ENCODE measurements around the gene TMEM273.

The TMEM273 gene

DNA sequence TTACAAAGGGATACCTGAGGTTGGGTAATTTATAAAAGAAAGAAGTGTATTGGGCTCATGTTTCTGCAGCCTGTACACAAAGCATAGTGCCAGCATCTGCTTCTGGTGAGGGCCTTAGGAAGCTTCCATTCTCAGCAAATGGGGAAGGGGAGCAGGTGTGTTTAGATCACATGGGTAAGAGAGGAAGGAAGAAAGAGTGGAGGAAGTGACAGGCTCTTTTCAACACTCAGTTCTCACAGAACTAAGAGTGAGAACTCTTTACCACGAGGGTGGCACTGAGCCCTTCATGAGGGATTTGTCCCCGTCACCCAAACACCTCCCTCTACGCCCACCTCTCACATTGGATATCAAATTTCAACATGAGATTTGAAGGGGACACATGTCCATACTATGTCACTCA, 53.9 kb downstream of the TMEM273 start:
- H3K4me1 Mint-ChIP-seq: peaks cover 18% of the 10 kb centered on the region
- ATAC-seq (no peak), DNase-seq (ENCODE audit: low spot score in 2 of 2) (no peak)
- H3K4me3 Mint-ChIP-seq: no peak overlapping the region
- no peaks in the 10 kb centered on the region for H3K36me3 Mint-ChIP-seq
- no peaks in the 10 kb centered on the region for H3K9me3 Mint-ChIP-seq
- no peak overlapping the region for H3K27ac Mint-ChIP-seq

DNA sequence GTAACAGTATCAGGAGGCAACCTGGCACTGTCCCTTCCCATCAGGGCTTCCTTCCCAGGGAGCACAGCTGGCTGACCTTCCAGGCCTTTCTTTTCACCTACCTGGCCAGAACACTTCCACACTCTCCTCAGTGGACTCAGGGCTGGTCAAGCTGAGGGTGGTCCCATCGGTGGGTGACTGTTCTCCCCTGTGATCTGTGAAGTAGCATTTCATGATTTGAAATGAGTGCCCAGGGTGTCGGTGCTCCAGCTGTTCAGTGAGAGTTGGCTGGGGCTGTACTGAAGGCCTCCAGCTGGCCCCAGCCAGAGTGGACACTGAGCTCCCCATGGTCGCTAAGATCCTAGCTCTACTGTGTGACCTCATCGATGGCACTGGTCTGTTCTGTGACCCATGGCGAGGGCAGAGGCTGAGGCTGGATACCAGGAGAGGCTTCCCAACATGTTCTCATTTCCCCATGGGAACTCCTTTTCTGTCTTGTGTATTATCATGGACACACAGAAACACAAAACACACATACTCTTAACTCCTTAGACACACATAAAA, 54.4 kb downstream of the TMEM273 start, which contains the start of gene FAM170B:
TSS of gene FAM170B (minus strand) at position 316 of the 543 bp plus-strand sequence. CDS start at position 213, 103 bp downstream.
- H3K4me1 Mint-ChIP-seq: peaks cover 18% of the 10 kb centered on the region
- peak within 1 kb of the TSS; percentile 72 for H3K27ac Mint-ChIP-seq

DNA sequence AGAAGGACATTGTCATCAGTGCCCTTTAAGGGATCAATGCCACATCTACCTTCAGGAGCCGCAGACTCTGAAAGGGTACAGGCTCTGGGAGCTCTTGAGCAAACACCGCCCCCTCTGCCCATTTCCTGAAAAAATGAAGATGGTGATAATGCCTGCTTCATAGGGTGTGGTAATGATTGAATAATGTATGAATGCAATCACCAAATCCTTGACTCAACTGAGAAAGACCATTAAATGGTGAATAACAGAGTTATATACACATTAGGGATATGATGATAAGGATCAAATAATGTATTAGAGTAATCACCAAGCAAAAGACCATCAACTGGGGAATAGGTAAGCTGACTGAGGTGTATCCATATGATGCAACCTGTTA, 55.8 kb downstream of the TMEM273 start:
- no peak overlapping the region for H3K27ac Mint-ChIP-seq
- no peak overlapping the region for H3K4me3 Mint-ChIP-seq
- DNase-seq (ENCODE audit: low spot score in 2 of 2): no peak
- H3K4me1 Mint-ChIP-seq: peaks cover 18% of the 10 kb centered on the region
- peaks cover 4% of the 10 kb centered on the region for H3K9me3 Mint-ChIP-seq
- no peaks in the 10 kb centered on the region for H3K36me3 Mint-ChIP-seq
- ATAC-seq: no peak

More for the DNA sequence above, 54.4 kb downstream of the TMEM273 start, which contains the start of gene FAM170B:
- Mint-ChIP-seq H3K36me3 (no peaks in the 10 kb centered on the region), H3K4me3 (peak within 1 kb of the TSS; percentile 44), H3K9me3 (peaks cover 4% of the 10 kb centered on the region)
- DNase-seq (ENCODE audit: low spot score in 2 of 2) (no peak), ATAC-seq (no peak)

GRCh38 chr10:49131507-49132361, 56.5 kb downstream of the TMEM273 start:
- Mint-ChIP-seq H3K27ac (no peak overlapping the region), H3K4me3 (no peak overlapping the region), H3K36me3 (no peaks in the 10 kb centered on the region), H3K4me1 (peaks cover 18% of the 10 kb centered on the region), H3K9me3 (peaks cover 4% of the 10 kb centered on the region)
- DNase-seq (ENCODE audit: low spot score in 2 of 2) (no peak), ATAC-seq (no peak)

DNA sequence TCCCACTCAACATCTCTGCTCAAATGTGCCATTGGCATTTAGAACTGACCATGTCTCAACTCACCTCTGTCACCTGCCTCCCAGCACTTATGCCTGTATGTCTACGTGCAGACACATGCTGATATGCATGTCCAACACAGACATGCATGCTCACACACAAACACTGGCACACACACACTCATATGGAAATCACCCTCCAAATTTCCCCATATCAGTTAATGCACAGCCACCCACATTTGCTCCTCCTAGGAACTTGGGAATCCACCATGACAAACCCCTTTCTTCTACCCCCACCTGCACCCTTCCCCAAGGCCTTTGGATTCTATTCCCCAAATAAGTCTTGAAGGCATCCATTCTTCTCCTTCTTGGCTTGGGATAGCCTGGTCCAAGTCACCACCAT, 58.8 kb downstream of the TMEM273 start:
- Mint-ChIP-seq H3K4me3 (no peak overlapping the region), H3K9me3 (peaks cover 6% of the 10 kb centered on the region), H3K36me3 (no peaks in the 10 kb centered on the region), H3K4me1 (peaks cover 2% of the 10 kb centered on the region), H3K27ac (no peak overlapping the region)
- ATAC-seq: no peak
- no peak for DNase-seq (ENCODE audit: low spot score in 2 of 2)

- peaks cover 6% of the 10 kb centered on the region for H3K9me3 Mint-ChIP-seq
- ATAC-seq (no peak), DNase-seq (ENCODE audit: low spot score in 2 of 2) (no peak)
- H3K4me3 Mint-ChIP-seq: no peak overlapping the region
- no peaks in the 10 kb centered on the region for H3K36me3 Mint-ChIP-seq
- H3K4me1 Mint-ChIP-seq: no peaks in the 10 kb centered on the region
- H3K27ac Mint-ChIP-seq: no peak overlapping the region
Observed at GRCh38 chr10:49128854-49129253, 59.3 kb downstream of the TMEM273 start.

- DNase-seq (ENCODE audit: low spot score in 2 of 2): no peak
- H3K27ac Mint-ChIP-seq: no peak overlapping the region
- H3K4me3 Mint-ChIP-seq: no peak overlapping the region
- no peaks in the 10 kb centered on the region for H3K36me3 Mint-ChIP-seq
- no peaks in the 10 kb centered on the region for H3K4me1 Mint-ChIP-seq
- peaks cover 9% of the 10 kb centered on the region for H3K9me3 Mint-ChIP-seq
- no peak for ATAC-seq
Observed at GRCh38 chr10:49123981-49124950, 63.9 kb downstream of the TMEM273 start.

DNA sequence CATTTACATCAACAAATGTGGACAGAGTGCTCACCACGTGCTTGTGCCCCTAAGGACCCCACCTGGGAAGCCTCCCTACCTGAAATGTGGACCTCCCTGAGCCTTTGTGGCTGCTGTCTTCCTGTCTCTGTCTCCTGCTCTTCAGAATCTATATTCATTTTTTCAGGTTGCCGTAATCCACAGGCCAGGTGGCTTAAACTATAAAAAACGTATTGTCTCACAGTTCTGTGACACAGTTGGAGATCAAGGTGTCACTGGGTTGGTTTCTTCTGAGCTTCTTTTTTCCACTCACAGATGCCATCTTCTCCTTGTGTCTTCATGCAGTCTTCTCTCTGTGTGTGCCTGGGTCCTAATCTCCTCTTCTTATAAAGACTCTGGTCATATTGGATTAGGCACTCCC, 67.3 kb downstream of the TMEM273 start:
- peaks cover 6% of the 10 kb centered on the region for H3K9me3 Mint-ChIP-seq
- no peak overlapping the region for H3K4me3 Mint-ChIP-seq
- no peaks in the 10 kb centered on the region for H3K36me3 Mint-ChIP-seq
- ATAC-seq (no peak), DNase-seq (ENCODE audit: low spot score in 2 of 2) (peak in 1 of 2 donors; percentile 29)
- no peak overlapping the region for H3K27ac Mint-ChIP-seq
- H3K4me1 Mint-ChIP-seq: no peaks in the 10 kb centered on the region

- ATAC-seq: no peak
- Mint-ChIP-seq H3K9me3 (peaks cover 6% of the 10 kb centered on the region), H3K36me3 (no peaks in the 10 kb centered on the region), H3K4me1 (no peaks in the 10 kb centered on the region), H3K4me3 (no peak overlapping the region), H3K27ac (no peak overlapping the region)
- DNase-seq (ENCODE audit: low spot score in 2 of 2): peak in 1 of 2 donors; percentile 26
Observed at GRCh38 chr10:49119746-49120145, 68.4 kb downstream of the TMEM273 start.

GRCh38 chr10:49118430-49119074, 69.6 kb downstream of the TMEM273 start:
- H3K9me3 Mint-ChIP-seq: peaks cover 3% of the 10 kb centered on the region
- ATAC-seq: no peak

GRCh38 chr10:49117376-49118070, 70.7 kb downstream of the TMEM273 start:
- Mint-ChIP-seq H3K27ac (no peak overlapping the region), H3K36me3 (no peaks in the 10 kb centered on the region), H3K9me3 (peaks cover 3% of the 10 kb centered on the region), H3K4me1 (no peaks in the 10 kb centered on the region), H3K4me3 (no peak overlapping the region)
- DNase-seq (ENCODE audit: low spot score in 2 of 2) (peak in 1 of 2 donors; percentile 34), ATAC-seq (no peak)

More at GRCh38 chr10:49118430-49119074, 69.6 kb downstream of the TMEM273 start:
- no peak overlapping the region for H3K27ac Mint-ChIP-seq
- no peak overlapping the region for H3K4me3 Mint-ChIP-seq
- H3K4me1 Mint-ChIP-seq: no peaks in the 10 kb centered on the region
- no peaks in the 10 kb centered on the region for H3K36me3 Mint-ChIP-seq
- DNase-seq (ENCODE audit: low spot score in 2 of 2): peak in 1 of 2 donors; percentile 32

DNA sequence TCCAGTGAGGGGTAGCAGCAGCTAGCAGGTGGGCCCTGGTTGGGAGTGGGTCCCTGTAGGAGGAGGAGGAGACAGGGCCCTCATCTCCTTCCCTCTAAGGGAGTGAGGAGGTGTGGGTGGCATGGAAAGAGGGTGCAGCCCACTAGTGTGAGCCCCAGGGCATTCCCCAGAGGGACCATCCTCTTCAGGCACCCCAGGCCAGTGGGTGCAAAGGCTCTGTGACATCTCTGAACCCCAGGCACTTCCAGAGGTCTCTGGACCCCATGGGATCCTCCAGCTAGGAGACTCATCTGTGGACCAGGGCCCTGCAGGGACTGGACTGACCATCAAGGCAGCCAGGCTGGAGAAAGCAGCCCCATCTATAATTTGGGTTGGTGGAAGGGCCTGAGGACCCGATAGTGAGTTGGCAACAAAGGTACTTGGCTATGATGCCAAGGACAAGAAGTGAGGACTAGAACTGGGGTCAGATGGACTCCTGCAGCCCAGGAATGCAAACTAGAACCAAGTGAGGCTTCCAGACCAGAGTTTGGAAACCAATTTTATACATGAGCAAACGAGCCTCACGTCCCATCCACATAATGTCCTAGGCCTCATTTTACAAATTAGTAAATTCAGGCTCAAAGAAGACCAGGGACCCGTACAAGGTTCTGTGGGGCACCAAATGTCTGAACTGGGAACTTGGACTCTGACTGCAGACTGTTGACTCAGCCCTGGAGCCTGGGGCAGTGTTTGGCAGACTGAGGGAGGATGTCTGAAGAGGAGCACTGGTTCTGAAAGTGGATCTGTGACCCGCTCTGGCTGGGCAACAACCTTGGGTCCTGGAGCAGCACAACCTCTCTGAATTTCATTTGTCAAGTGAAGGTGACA, 71.4 kb downstream of the TMEM273 start:
- DNase-seq (ENCODE audit: low spot score in 2 of 2): peak in 1 of 2 donors; percentile 44
- H3K36me3 Mint-ChIP-seq: no peaks in the 10 kb centered on the region
- H3K9me3 Mint-ChIP-seq: peaks cover 2% of the 10 kb centered on the region
- no peak overlapping the region for H3K4me3 Mint-ChIP-seq
- no peak overlapping the region for H3K27ac Mint-ChIP-seq
- ATAC-seq: peak; percentile 6
- H3K4me1 Mint-ChIP-seq: no peaks in the 10 kb centered on the region

GRCh38 chr10:49115796-49116508, 72.2 kb downstream of the TMEM273 start:
- H3K4me3 Mint-ChIP-seq: no peak overlapping the region
- H3K27ac Mint-ChIP-seq: no peak overlapping the region
- DNase-seq (ENCODE audit: low spot score in 2 of 2) (peak in 1 of 2 donors; percentile 40), ATAC-seq (peak; percentile 55)
- H3K9me3 Mint-ChIP-seq: no peaks in the 10 kb centered on the region
- no peaks in the 10 kb centered on the region for H3K36me3 Mint-ChIP-seq
- H3K4me1 Mint-ChIP-seq: no peaks in the 10 kb centered on the region
